ENCODE measurements around the gene TSPAN18. TPM values are rescaled to one million over a fixed set of nuclear protein-coding genes. Genes with fewer than 3 reads are reported as not detected.

Gene TSPAN18
- total RNA-seq, 1 experiment from 2014 or later: 21.3 TPM

GRCh38 chr11:44778195-44779100 lies 51.7 kb downstream of the TSPAN18 start:
- intact Hi-C loops (cut with micrococcal nuclease; ENCODE audit: unreplicated experiment): loop anchor here (5.0 kb wide), 1 partner anchor 51 kb away; the partner anchor contains the start of gene TSPAN18
- no peak for DNase-seq (ENCODE audit: low read depth, low spot score)
- peaks cover 7% of the 10 kb centered on the region for H3K4me1 ChIP-seq (ENCODE audit: control insufficient read depth, insufficient read depth, low read length)
- H3K9me3 ChIP-seq (ENCODE audit: control insufficient read depth, insufficient read depth, low read depth, low read length): no peaks in the 10 kb centered on the region
- ChIA-PET CTCF (no interaction called here), POLR2A (no interaction called here)
- no peaks in the 10 kb centered on the region for H3K27me3 ChIP-seq (ENCODE audit: control insufficient read depth, insufficient read depth, low read length)
- no peak overlapping the region for H3K4me3 ChIP-seq (ENCODE audit: low read depth in 2 of 2, low read length in 2 of 2)
- no peaks in the 10 kb centered on the region for H3K36me3 ChIP-seq (ENCODE audit: control insufficient read depth, insufficient read depth, low read length)
- TF ChIP-seq CTCF (IDR thresholded peaks at IDR 0.05) (no peak), SIN3A (IDR thresholded peaks at IDR 0.05; ENCODE audit: borderline replicate concordance, insufficient read depth, low read depth, low read length) (no peak), TCF7L2 (IDR thresholded peaks at IDR 0.05; ENCODE audit: low read depth, low read length) (no peak), POLR2AphosphoS5 (IDR thresholded peaks at IDR 0.05; ENCODE audit: low read depth, low read length) (no peak)
- TF ChIP-seq, protein P1, sequence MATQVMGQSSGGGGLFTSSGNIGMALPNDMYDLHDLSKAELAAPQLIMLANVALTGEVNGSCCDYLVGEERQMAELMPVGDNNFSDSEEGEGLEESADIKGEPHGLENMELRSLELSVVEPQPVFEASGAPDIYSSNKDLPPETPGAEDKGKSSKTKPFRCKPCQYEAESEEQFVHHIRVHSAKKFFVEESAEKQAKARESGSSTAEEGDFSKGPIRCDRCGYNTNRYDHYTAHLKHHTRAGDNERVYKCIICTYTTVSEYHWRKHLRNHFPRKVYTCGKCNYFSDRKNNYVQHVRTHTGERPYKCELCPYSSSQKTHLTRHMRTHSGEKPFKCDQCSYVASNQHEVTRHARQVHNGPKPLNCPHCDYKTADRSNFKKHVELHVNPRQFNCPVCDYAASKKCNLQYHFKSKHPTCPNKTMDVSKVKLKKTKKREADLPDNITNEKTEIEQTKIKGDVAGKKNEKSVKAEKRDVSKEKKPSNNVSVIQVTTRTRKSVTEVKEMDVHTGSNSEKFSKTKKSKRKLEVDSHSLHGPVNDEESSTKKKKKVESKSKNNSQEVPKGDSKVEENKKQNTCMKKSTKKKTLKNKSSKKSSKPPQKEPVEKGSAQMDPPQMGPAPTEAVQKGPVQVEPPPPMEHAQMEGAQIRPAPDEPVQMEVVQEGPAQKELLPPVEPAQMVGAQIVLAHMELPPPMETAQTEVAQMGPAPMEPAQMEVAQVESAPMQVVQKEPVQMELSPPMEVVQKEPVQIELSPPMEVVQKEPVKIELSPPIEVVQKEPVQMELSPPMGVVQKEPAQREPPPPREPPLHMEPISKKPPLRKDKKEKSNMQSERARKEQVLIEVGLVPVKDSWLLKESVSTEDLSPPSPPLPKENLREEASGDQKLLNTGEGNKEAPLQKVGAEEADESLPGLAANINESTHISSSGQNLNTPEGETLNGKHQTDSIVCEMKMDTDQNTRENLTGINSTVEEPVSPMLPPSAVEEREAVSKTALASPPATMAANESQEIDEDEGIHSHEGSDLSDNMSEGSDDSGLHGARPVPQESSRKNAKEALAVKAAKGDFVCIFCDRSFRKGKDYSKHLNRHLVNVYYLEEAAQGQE (IDR thresholded peaks at IDR 0.05; ENCODE audit: insufficient read depth in 1 of 2, low read depth in 2 of 2, low read length in 1 of 2): no peak
- H3K27ac ChIP-seq (ENCODE audit: low read length): no peak overlapping the region
- no peak for ATAC-seq
- no TSS peak for BruUV-seq (replicated peaks)
- in situ Hi-C loops (cut with HindIII; ENCODE audit: low pct_unique_long_range_greater_than_20kb, low sequenced_read_pairs): no loop called here

DNA sequence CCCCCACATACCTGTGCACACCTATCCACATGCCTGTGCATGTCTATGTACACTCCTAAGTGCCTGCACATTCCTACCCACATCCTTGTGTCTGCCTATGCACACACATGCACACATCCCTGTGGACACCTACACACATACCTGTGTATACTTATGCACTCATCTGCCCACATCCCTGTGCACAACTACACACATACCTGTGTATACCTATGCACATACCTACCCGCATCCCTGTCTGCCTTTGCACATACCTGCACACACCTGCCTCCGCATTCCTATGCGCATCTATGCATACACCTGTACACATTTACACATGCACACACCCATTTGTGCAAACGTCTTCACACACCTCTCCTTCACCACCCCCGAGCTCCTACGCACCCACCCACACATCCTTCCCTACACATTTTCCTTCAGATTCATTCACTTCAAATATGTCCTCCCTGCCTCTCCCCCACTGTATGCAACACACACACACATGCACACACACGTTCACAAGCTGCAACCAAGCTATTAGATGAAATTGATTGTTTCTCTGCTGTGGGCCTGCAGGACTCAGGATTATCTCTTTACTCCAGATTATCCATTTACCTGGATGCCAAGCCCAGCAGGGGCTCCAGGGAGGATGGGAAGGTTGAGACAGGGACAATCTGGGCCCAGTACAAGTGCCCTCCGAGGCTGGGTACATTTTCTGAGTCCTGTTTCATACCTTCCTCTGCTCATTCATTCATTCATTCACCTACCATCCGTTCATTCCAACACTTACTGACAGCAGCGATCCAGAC lies 53.2 kb downstream of the TSPAN18 start:
- intact Hi-C loops (cut with micrococcal nuclease; ENCODE audit: unreplicated experiment) (loop anchor here (5.0 kb wide), 1 partner anchor 53 kb away; the partner anchor contains the start of gene TSPAN18), in situ Hi-C loops (cut with HindIII; ENCODE audit: low pct_unique_long_range_greater_than_20kb, low sequenced_read_pairs) (no loop called here)
- BruUV-seq (replicated peaks): no TSS peak
- H3K4me3 ChIP-seq (ENCODE audit: low read depth in 2 of 2, low read length in 2 of 2): no peak overlapping the region
- no peaks in the 10 kb centered on the region for H3K9me3 ChIP-seq (ENCODE audit: control insufficient read depth, insufficient read depth, low read depth, low read length)
- ATAC-seq (no peak), DNase-seq (ENCODE audit: low read depth, low spot score) (no peak)
- no peak overlapping the region for H3K27ac ChIP-seq (ENCODE audit: low read length)
- no peaks in the 10 kb centered on the region for H3K36me3 ChIP-seq (ENCODE audit: control insufficient read depth, insufficient read depth, low read length)
- ChIA-PET POLR2A (no interaction called here), CTCF (no interaction called here)
- no peaks in the 10 kb centered on the region for H3K27me3 ChIP-seq (ENCODE audit: control insufficient read depth, insufficient read depth, low read length)
- TF ChIP-seq SIN3A (IDR thresholded peaks at IDR 0.05; ENCODE audit: borderline replicate concordance, insufficient read depth, low read depth, low read length) (no peak), TCF7L2 (IDR thresholded peaks at IDR 0.05; ENCODE audit: low read depth, low read length) (no peak), POLR2AphosphoS5 (IDR thresholded peaks at IDR 0.05; ENCODE audit: low read depth, low read length) (no peak), CTCF (IDR thresholded peaks at IDR 0.05) (no peak)
- TF ChIP-seq, protein P1 (IDR thresholded peaks at IDR 0.05; ENCODE audit: insufficient read depth in 1 of 2, low read depth in 2 of 2, low read length in 1 of 2): no peak
- H3K4me1 ChIP-seq (ENCODE audit: control insufficient read depth, insufficient read depth, low read length): peaks cover under 1% of the 10 kb centered on the region; the same call in 1 of the 2 replicates

All from Panc1 (cell line).